ENCODE measurements around the gene KCNMB2. TPM values are rescaled to one million over a fixed set of nuclear protein-coding genes. Genes with fewer than 3 reads are reported as not detected.

Gene KCNMB2
- polyA plus RNA-seq, 1 donor (not counting 4 experiments of a cell fraction or from before 2014, with no cell fraction given) = not detected

DNA sequence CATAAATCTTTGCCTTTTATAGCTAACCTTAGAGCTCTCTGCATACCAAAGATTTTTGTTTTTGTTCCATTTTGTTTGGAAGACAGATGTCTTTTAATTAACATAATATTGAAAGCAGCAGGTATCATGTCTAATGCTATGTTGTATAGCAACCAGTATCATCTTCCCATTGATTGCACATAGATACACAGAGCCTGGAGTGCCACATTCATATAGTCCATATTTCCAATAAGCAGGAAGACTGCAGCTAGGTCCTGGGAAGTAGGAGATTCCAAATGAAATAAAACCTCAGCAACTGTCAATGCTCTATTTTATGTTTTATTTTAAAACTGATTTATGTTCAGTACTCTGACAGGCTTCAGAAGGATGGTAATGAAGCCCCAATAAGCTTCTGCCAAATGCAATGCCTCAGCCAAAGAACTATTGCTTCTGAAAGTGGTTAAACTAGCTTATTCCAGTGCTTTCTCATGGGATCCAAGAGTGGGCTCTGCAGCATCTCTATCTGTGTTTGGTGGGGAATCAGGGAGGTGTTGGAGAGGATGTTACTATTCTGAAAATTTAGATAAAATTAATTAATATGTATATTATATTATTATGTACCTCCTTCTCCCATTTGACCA is 6.5 kb upstream of the KCNMB2 start:
- Histone ChIP-seq H3K36me3 (ENCODE audit: control insufficient read depth in 2 of 2, extremely low read depth in 1 of 2, insufficient read depth in 2 of 2, low read length in 2 of 2) (no peaks in the 10 kb centered on the region), H3K9me3 (ENCODE audit: control insufficient read depth, low read depth, low read length) (no peaks in the 10 kb centered on the region), H3K4me3 (ENCODE audit: control insufficient read depth in 2 of 3, extremely low read depth in 1 of 3, insufficient read depth in 2 of 3, low read depth in 1 of 3, low read length in 3 of 3) (no peak overlapping the region), H4K20me1 (ENCODE audit: control insufficient read depth, extremely low read depth, insufficient read depth, low read length) (no peaks in the 10 kb centered on the region), H3K4me2 (ENCODE audit: control insufficient read depth, extremely low read depth, insufficient read depth, low read depth, low read length) (no peak overlapping the region), H3K27ac (ENCODE audit: control insufficient read depth, insufficient read depth, low read length) (no peak overlapping the region), H3K79me2 (ENCODE audit: control insufficient read depth, insufficient read depth, low read length) (no peaks in the 10 kb centered on the region), H3K9me1 (ENCODE audit: control insufficient read depth, extremely low read depth, insufficient read depth, low read length) (no peaks in the 10 kb centered on the region), H2AFZ (ENCODE audit: control insufficient read depth, low read length) (no peak overlapping the region), H3K4me1 (ENCODE audit: control insufficient read depth, extremely low read depth, insufficient read depth, low read length) (no peaks in the 10 kb centered on the region), H3K9ac (ENCODE audit: control insufficient read depth, extremely low read depth, insufficient read depth, low read length) (no peak overlapping the region), H3K27me3 (ENCODE audit: control insufficient read depth, extremely low read depth, insufficient read depth, low read length) (no peaks in the 10 kb centered on the region)
- dilution Hi-C loops (cut with MboI; ENCODE audit: extremely low pct_ligation_motif_present, low sequenced_read_pairs) = no loop called here
- no peak for TF ChIP-seq EZH2 (IDR thresholded peaks at IDR 0.05; ENCODE audit: low read length)
- TF ChIP-seq, protein P1, sequence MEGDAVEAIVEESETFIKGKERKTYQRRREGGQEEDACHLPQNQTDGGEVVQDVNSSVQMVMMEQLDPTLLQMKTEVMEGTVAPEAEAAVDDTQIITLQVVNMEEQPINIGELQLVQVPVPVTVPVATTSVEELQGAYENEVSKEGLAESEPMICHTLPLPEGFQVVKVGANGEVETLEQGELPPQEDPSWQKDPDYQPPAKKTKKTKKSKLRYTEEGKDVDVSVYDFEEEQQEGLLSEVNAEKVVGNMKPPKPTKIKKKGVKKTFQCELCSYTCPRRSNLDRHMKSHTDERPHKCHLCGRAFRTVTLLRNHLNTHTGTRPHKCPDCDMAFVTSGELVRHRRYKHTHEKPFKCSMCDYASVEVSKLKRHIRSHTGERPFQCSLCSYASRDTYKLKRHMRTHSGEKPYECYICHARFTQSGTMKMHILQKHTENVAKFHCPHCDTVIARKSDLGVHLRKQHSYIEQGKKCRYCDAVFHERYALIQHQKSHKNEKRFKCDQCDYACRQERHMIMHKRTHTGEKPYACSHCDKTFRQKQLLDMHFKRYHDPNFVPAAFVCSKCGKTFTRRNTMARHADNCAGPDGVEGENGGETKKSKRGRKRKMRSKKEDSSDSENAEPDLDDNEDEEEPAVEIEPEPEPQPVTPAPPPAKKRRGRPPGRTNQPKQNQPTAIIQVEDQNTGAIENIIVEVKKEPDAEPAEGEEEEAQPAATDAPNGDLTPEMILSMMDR (optimal IDR thresholded peaks at IDR 0.05 in 1 of 3, IDR thresholded peaks at IDR 0.05 in 1 of 3, conservative IDR thresholded peaks at IDR 0.05 in 1 of 3; ENCODE audit: extremely low read depth in 1 of 3, insufficient read depth in 2 of 3, low read length in 3 of 3) = no peak
- FAIRE-seq (no peak), DNase-seq (ENCODE audit: low read depth, low spot score) (no peak)

GRCh38 chr3:178532476-178532875 is 3.8 kb upstream of the KCNMB2 start:
- FAIRE-seq = no peak
- no peak overlapping the region for H3K4me3 ChIP-seq (ENCODE audit: control insufficient read depth in 2 of 3, extremely low read depth in 1 of 3, insufficient read depth in 2 of 3, low read depth in 1 of 3, low read length in 3 of 3)
- peaks cover 6% of the 10 kb centered on the region for H3K4me1 ChIP-seq (ENCODE audit: control insufficient read depth, extremely low read depth, insufficient read depth, low read length)
- H3K9me3 ChIP-seq (ENCODE audit: control insufficient read depth, low read depth, low read length) = no peaks in the 10 kb centered on the region
- H4K20me1 ChIP-seq (ENCODE audit: control insufficient read depth, extremely low read depth, insufficient read depth, low read length) = no peaks in the 10 kb centered on the region
- H3K9ac ChIP-seq (ENCODE audit: control insufficient read depth, extremely low read depth, insufficient read depth, low read length) = no peak overlapping the region
- DNase-seq (ENCODE audit: low read depth, low spot score) = no peak
- H3K4me2 ChIP-seq (ENCODE audit: control insufficient read depth, extremely low read depth, insufficient read depth, low read depth, low read length) = no peak overlapping the region
- no peak overlapping the region for H2AFZ ChIP-seq (ENCODE audit: control insufficient read depth, low read length)
- TF ChIP-seq, protein P1 (optimal IDR thresholded peaks at IDR 0.05 in 1 of 3, IDR thresholded peaks at IDR 0.05 in 1 of 3, conservative IDR thresholded peaks at IDR 0.05 in 1 of 3; ENCODE audit: extremely low read depth in 1 of 3, insufficient read depth in 2 of 3, low read length in 3 of 3) = no peak
- TF ChIP-seq EZH2 (IDR thresholded peaks at IDR 0.05; ENCODE audit: low read length) = no peak
- H3K36me3 ChIP-seq (ENCODE audit: control insufficient read depth in 2 of 2, extremely low read depth in 1 of 2, insufficient read depth in 2 of 2, low read length in 2 of 2) = no peaks in the 10 kb centered on the region
- no peak overlapping the region for H3K27ac ChIP-seq (ENCODE audit: control insufficient read depth, insufficient read depth, low read length)
- no peaks in the 10 kb centered on the region for H3K9me1 ChIP-seq (ENCODE audit: control insufficient read depth, extremely low read depth, insufficient read depth, low read length)
- dilution Hi-C loops (cut with MboI; ENCODE audit: extremely low pct_ligation_motif_present, low sequenced_read_pairs) = no loop called here
- no peaks in the 10 kb centered on the region for H3K27me3 ChIP-seq (ENCODE audit: control insufficient read depth, extremely low read depth, insufficient read depth, low read length)
- no peaks in the 10 kb centered on the region for H3K79me2 ChIP-seq (ENCODE audit: control insufficient read depth, insufficient read depth, low read length)

Data from keratinocyte (primary cell).